HG02870 (cell line): ENCODE measurements around the gene MAFF.

Source experiments
- ATAC-seq: cut with Tn5 transposase; IDR thresholded peaks from one replicate; pipeline ENCODE4 v1.9.1; 2021; ENCODE audit warnings: mild to moderate bottlenecking, moderate library complexity; ENCODE audit not compliant: unreplicated experiment

Gene MAFF

GRCh38 chr22:38203090-38203810, 1.5 kb downstream of the MAFF start:
- no peak for ATAC-seq

- no peak for ATAC-seq
These were observed 2.2 kb downstream of the MAFF start for GRCh38 chr22:38203855-38204514.

DNA sequence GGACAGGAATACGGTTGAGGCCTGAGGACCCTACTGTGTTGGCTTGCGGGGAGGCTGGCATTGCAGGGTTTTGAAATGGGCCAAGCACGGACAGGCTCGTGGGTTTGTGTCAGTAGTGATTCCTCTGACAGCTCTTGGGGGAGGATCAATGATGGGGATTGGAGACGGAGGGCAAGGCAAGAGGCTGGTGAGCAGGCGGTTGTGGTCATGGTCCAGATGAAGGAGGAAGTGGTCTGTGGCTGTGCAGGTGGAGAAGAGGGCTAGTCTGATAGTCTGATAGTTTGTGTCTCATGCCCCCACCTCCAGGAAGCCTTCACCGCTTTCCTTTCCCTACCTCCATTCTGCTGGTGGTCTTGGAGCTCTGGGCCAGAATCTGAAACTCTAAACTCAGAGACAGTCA, 3.0 kb downstream of the MAFF start:
- no peak for ATAC-seq

- ATAC-seq = no peak
These were observed 3.7 kb downstream of the MAFF start for GRCh38 chr22:38205261-38206128.

DNA sequence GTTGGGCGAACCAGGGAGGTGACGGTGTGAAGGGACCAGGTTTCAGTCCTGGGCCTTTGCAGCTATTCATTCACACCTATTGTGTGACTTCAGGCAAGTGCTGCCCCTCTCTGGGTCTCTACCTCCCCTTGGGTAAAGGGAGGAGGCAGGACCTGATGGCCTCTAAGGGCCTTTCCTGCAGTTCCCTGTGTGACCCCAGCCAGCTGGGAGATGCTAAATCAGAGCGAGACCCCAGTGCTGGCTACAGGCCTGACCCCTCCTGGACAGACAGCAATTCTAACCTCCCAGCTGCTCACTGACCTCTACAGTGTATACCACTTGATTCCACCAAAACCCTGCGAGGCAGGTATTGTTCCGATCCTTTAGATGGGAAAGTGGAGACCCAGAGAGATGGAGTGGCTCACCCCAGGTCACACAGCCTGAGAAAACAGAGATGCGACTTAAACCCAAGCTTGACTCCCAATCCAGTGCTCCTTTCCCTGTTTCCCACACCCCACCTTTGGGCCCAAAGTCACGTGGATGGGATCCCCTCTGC, 6.2 kb downstream of the MAFF start:
- no peak for ATAC-seq

DNA sequence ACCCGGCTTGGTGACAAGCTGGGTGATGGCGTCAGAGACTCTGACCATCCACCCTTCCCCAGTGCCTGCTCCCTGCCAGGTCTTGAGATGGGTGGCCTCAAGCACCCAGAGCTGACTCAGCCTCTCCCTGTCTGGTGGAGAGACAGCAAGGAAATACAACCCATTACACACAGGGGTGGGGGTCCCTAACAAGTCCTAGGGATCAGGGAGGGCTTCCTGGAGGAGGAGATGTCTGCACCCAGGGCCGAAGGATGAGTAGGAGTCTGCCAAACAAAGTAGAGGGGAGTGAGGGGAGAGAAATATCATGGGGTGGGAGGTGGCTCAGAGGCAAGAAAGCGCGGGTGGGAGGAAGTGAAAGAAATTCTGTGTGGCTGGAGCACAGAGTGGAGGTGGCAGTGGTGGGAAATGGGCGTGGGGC, 6.8 kb downstream of the MAFF start:
- ATAC-seq = no peak

GRCh38 chr22:38211556-38211955, 9.8 kb downstream of the MAFF start:
- no peak for ATAC-seq

GRCh38 chr22:38212442-38212841, 10.6 kb downstream of the MAFF start:
- ATAC-seq = no peak

- ATAC-seq = no peak
These were observed 11.7 kb downstream of the MAFF start for GRCh38 chr22:38213319-38213989.

- ATAC-seq = no peak
These were observed 12.2 kb downstream of the MAFF start for GRCh38 chr22:38213990-38214301.

- no peak for ATAC-seq
These were observed 12.7 kb downstream of the MAFF start for GRCh38 chr22:38214302-38215056.

DNA sequence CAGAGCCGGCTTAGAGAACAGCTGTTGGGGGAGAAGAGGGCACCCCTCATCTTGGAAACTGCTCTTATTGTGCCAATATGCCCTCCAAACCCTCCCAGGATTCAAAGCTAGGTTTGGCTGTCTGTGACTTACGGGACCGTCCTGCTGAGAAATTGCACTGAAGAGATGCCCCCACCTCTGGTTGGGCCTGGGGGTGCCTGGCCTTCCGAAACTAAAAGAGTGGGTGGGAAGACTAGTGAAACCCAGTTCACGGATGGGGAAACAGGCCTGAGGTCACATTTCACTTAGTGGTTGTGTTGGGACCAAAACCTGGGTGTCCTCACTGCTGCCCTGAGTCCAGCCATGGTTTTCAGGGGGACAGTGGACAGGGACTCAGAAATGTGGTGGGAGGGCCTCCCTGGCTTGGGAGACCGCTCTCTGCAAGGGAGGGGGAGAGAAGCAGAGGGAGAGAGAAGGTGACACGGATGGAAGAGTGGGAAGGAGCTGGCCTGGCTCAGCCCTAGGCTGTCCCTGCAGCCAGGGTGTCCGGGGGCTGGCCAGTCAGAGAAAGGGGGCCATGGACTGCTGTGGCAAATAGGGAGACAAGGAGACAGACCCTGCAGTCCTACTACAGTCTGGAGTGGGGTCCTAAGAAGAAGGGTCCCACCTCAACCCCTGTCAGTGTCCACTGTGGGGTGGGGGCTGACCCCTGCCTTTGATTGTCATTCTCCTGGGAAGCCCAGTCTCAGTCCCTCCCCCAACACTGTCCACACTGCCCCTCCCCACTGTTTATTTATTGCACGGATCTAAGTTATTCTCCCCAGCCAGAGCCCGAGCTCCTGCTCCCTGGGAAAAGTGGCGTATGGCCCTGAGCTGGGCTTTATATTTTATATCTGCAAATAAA, 13.6 kb downstream of the MAFF start:
- no peak for ATAC-seq

- ATAC-seq = no peak
These were observed 17.1 kb downstream of the MAFF start for GRCh38 chr22:38218661-38219622.

DNA sequence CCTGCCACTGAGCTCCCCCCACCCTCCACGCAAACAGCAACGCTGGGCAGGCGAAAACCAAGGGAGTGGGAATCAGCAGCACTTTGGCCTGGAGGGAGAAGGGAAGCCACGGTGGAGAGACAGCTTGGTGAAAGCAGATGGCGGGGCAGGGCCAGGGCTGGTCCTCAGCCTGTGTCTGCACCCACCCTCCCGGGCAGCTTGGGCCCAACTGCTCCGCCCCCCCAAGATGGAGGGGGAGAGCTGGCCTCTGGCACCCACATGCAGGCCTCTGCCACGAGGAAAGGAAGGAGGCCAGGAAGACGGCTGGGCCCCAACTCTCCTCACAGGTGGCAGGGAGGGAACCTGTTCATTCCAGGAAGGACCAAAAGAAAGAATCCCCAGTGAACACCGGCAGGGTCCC, 17.8 kb downstream of the MAFF start:
- no peak for ATAC-seq

GRCh38 chr22:38220163-38220562, 18.4 kb downstream of the MAFF start:
- ATAC-seq = no peak

GRCh38 chr22:38220653-38221386, 19.0 kb downstream of the MAFF start:
- ATAC-seq = no peak

- no peak for ATAC-seq
These were observed 19.6 kb downstream of the MAFF start for GRCh38 chr22:38221407-38221806.
